Tibial nerve (tissue), 4 donors: Measurements from ENCODE around the gene SPECC1. TPM values are rescaled to one million over a fixed set of nuclear protein-coding genes. Genes with fewer than 3 reads are reported as not detected.
"Not testable (repeated sequence)": the region's sequence is repeated elsewhere in the genome, so short reads cannot be mapped to it uniquely, and the experiment has no call there.

Experiments used
- DNase-seq, 2 donors: peaks; one replicate each; pipeline ENCODE4 v3.0.0-alpha.2; 2019; ENCODE audit warnings: low spot score in 2 of 2
- H3K27ac ChIP-seq, 4 donors: fragments of 200-600 bp; sonication (generic) in 3 of 4; one replicate each; pipeline ENCODE4 v1.5.1; 2017 to 2019; ENCODE audit warnings: mild to moderate bottlenecking in 1 of 4
- H3K27me3 ChIP-seq, 2 donors: fragments of 200-600 bp; sonication (generic) in 1 of 2; one replicate each; pipeline versions ENCODE4 v1.5.1 to v1.6.0; 2017 to 2019
- H3K36me3 ChIP-seq, 3 donors: fragments of 200-600 bp; sonication (generic); one replicate each; pipeline ENCODE4 v1.5.1; 2018 to 2019
- H3K4me1 ChIP-seq, 4 donors: fragments of 200-600 bp; sonication (generic) in 3 of 4; one replicate each; pipeline ENCODE4 v1.5.1; 2017 to 2019
- H3K4me3 ChIP-seq, 4 donors: fragments of 200-600 bp; sonication (generic) in 3 of 4; one replicate each; pipeline ENCODE4 v1.5.1; 2017 to 2019; ENCODE audit warnings: mild to moderate bottlenecking in 1 of 4, moderate library complexity in 1 of 4
- H3K9me3 ChIP-seq, 4 donors: fragments of 200-600 bp; sonication (generic) in 3 of 4; one replicate each; pipeline ENCODE4 v1.5.1; 2017 to 2019
- EP300 ChIP-seq, 2 donors: sonication (generic); formaldehyde crosslinking; IDR thresholded peaks; one replicate each; pipeline ENCODE4 v1.6.1; 2017; ENCODE audit warnings: antibody characterized with exemption in 2 of 2, mild to moderate bottlenecking in 1 of 2
- POLR2A ChIP-seq, 2 donors: fragments of 450-650 bp; IDR thresholded peaks; one replicate each; pipeline ENCODE4 v1.6.1; 2017; ENCODE audit warnings: antibody characterized with exemption in 2 of 2, mild to moderate bottlenecking in 2 of 2, moderate library complexity in 2 of 2
- WGBS, 2 donors: methylation state at CpG; one replicate each; pipeline ENCODE4 v1.1.5; 2018; 5-methylcytosine and 5-hydroxymethylcytosine counted together
- total RNA-seq, 4 donors: library from RNA; depleted of rRNA; stranded (reverse); fragments of >200 nt; gene quantifications; one replicate each; pipeline ENCODE4 v1.1.0, GENCODE V29; 2016
- TF ChIP-seq, protein P1 (sequence below), 5 experiments: fragments of 200-600 bp in 3 of 5; fragments of 450-650 bp in 2 of 5; sonication (generic) in 3 of 5; IDR thresholded peaks; one replicate each; pipeline ENCODE4 v1.5.1; 2016 to 2019; ENCODE audit warnings: antibody characterized with exemption in 5 of 5, mild to moderate bottlenecking in 3 of 5, moderate library complexity in 2 of 5

Gene SPECC1
- total RNA-seq, 4 donors from 2014 or later = 63.2 to 139 (median 98.1) TPM

GRCh38 chr17:20189302-20189701 lies 180.1 kb downstream of the SPECC1 start:
- TF ChIP-seq EP300 (IDR thresholded peaks at IDR 0.05) = peak in 1 of 2 donors; percentile 14
- TF ChIP-seq, protein P1, sequence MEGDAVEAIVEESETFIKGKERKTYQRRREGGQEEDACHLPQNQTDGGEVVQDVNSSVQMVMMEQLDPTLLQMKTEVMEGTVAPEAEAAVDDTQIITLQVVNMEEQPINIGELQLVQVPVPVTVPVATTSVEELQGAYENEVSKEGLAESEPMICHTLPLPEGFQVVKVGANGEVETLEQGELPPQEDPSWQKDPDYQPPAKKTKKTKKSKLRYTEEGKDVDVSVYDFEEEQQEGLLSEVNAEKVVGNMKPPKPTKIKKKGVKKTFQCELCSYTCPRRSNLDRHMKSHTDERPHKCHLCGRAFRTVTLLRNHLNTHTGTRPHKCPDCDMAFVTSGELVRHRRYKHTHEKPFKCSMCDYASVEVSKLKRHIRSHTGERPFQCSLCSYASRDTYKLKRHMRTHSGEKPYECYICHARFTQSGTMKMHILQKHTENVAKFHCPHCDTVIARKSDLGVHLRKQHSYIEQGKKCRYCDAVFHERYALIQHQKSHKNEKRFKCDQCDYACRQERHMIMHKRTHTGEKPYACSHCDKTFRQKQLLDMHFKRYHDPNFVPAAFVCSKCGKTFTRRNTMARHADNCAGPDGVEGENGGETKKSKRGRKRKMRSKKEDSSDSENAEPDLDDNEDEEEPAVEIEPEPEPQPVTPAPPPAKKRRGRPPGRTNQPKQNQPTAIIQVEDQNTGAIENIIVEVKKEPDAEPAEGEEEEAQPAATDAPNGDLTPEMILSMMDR (IDR thresholded peaks at IDR 0.05) = no peak
- H3K4me1 ChIP-seq = peaks cover 0 to 84% (median 22%) of the 10 kb centered on the region in 4 donors
- no peak for DNase-seq
- no peaks in the 10 kb centered on the region for H3K27me3 ChIP-seq
- no peaks in the 10 kb centered on the region for H3K36me3 ChIP-seq
- WGBS, 2 donors = 51 to 66% methylated on average over 5 of the region's 5 CpGs
- no peaks in the 10 kb centered on the region for H3K9me3 ChIP-seq
- peak overlapping the region; percentile 39 to 84 (median 62) for H3K27ac ChIP-seq
- no peak overlapping the region for H3K4me3 ChIP-seq

DNA sequence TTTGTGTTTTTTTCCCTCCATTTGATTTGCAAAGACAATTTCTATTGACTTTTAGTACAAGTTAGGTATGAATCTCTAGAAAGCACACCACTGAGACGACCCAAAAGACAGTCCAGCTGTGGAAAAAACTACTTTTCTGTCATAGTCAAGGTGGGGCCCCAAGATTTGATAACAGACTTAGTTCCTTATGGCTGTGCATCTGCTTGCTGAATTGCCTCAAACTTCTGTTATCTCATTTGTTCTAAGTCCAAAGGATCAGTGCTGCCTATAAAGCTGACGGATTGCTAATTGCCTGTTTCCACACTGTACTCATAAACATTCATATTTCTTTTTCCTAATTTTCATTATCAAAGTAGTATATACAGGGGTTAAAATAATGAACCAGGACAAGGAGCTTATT lies 180.8 kb downstream of the SPECC1 start:
- H3K27ac ChIP-seq = peak overlapping the region; percentile 39 to 84 (median 62)
- no peaks in the 10 kb centered on the region for H3K36me3 ChIP-seq
- DNase-seq = no peak
- no peaks in the 10 kb centered on the region for H3K27me3 ChIP-seq
- no peaks in the 10 kb centered on the region for H3K9me3 ChIP-seq
- 39 to 48% methylated on average over 2 of the region's 2 CpGs for WGBS, 2 donors
- no peak overlapping the region for H3K4me3 ChIP-seq
- TF ChIP-seq, protein P1 (IDR thresholded peaks at IDR 0.05) = no peak
- TF ChIP-seq POLR2A (IDR thresholded peaks at IDR 0.05) (no peak), EP300 (IDR thresholded peaks at IDR 0.05) (no peak)
- H3K4me1 ChIP-seq = peaks cover 0 to 77% (median 19%) of the 10 kb centered on the region in 4 donors

DNA sequence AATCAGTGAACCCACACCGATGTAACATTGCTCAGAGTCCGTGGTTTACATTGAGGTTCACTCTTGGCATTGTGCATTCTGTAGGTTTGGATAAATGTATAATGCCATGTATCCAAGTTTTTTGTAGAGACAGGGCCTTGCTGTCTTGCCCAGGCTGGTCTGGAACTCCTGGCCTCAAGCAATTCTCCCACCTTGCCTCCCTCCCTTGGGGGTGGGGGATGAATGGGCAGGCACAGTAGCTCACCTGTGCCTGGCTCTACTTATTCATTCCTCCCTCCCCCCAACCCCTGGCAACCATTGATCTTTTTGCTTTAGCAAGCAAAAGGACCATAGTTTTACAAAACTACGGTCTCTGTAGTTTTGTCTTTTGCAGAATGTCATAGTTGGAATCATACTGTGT lies 181.4 kb downstream of the SPECC1 start:
- no peak overlapping the region for H3K4me3 ChIP-seq
- WGBS, 2 donors = 51 to 56% methylated on average over 3 of the region's 3 CpGs

GRCh38 chr17:20191056-20191455 lies 181.9 kb downstream of the SPECC1 start:
- peak overlapping the region in 3 of 4 donors; percentile 48 to 84 (median 77) for H3K27ac ChIP-seq
- no peak overlapping the region for H3K4me3 ChIP-seq
- TF ChIP-seq POLR2A (IDR thresholded peaks at IDR 0.05) = no peak
- no peak for TF ChIP-seq EP300 (IDR thresholded peaks at IDR 0.05)
- TF ChIP-seq, protein P1 (IDR thresholded peaks at IDR 0.05) = no peak
- no peaks in the 10 kb centered on the region for H3K27me3 ChIP-seq
- no peaks in the 10 kb centered on the region for H3K9me3 ChIP-seq
- WGBS, 2 donors = 55% methylated on average over 3 of the region's 3 CpGs
- no peak for DNase-seq
- H3K4me1 ChIP-seq = peaks cover 0 to 72% (median 19%) of the 10 kb centered on the region in 4 donors
- H3K36me3 ChIP-seq = no peaks in the 10 kb centered on the region

More for the DNA sequence above, 181.4 kb downstream of the SPECC1 start:
- no peak for DNase-seq
- H3K9me3 ChIP-seq = no peaks in the 10 kb centered on the region
- no peaks in the 10 kb centered on the region for H3K27me3 ChIP-seq
- peak overlapping the region in 3 of 4 donors; percentile 48 to 84 (median 77) for H3K27ac ChIP-seq
- no peak for TF ChIP-seq EP300 (IDR thresholded peaks at IDR 0.05)
- no peak for TF ChIP-seq POLR2A (IDR thresholded peaks at IDR 0.05)
- TF ChIP-seq, protein P1 (IDR thresholded peaks at IDR 0.05) = no peak
- H3K4me1 ChIP-seq = peaks cover 0 to 72% (median 19%) of the 10 kb centered on the region in 4 donors
- H3K36me3 ChIP-seq = no peaks in the 10 kb centered on the region

- WGBS, 2 donors = 85 to 94% methylated on average over 3 of the region's 3 CpGs
- not testable (repeated sequence) for H3K27me3 ChIP-seq, H3K27ac ChIP-seq, H3K36me3 ChIP-seq, H3K4me3 ChIP-seq, H3K9me3 ChIP-seq, DNase-seq
- peaks cover 0 to 24% (median 2%) of the 10 kb centered on the region in 4 donors for H3K4me1 ChIP-seq
These were observed 187.1 kb downstream of the SPECC1 start for GRCh38 chr17:20196286-20196685.
